ENCODE measurements around the gene PIAS1.

GRCh38 chr15:68040144-68040543 is 14.0 kb upstream of the PIAS1 start:
- TF ChIP-seq CTCF (IDR thresholded peaks at IDR 0.05) (no peak), POLR2A (IDR thresholded peaks at IDR 0.05) (no peak)
